Esophagus squamous epithelium (tissue), 4 donors: ENCODE data around the gene NEMP2.

Source experiments
- CTCF ChIP-seq, 6 experiments: fragments of 450-650 bp in 4 of 6; fragments of 200-600 bp in 2 of 6; sonication (generic) in 2 of 6; IDR thresholded peaks; one replicate each; pipeline ENCODE4 v1.5.1; 2016 to 2019; ENCODE audit warnings: antibody characterized with exemption in 6 of 6, mild to moderate bottlenecking in 4 of 6, moderate library complexity in 4 of 6
- POLR2A ChIP-seq, 4 donors: fragments of 450-650 bp; IDR thresholded peaks; one replicate each; pipeline ENCODE4 v1.6.1; 2017; ENCODE audit warnings: antibody characterized with exemption in 4 of 4, mild to moderate bottlenecking in 4 of 4, moderate library complexity in 3 of 4

DNA sequence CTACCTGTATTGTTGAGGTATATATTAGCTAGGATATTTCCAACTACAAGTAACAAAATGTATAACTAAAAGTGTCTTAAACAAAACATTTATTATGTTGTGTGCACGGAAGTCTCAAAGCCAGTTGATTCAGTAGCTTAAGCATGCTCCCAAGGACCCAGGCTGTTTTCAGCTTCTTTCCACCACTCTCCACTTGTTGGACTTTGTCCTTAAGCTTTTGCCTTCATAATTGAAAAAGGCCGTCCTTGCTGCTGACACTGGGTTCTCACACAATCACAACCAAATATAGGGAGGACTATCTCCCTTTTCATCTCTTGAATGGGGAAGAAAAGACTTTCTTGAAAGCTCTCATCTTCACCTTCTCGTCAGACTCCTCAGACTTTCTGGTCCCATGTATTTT, 12.2 kb upstream of the NEMP2 start:
- TF ChIP-seq CTCF (IDR thresholded peaks at IDR 0.05) (no peak), POLR2A (IDR thresholded peaks at IDR 0.05) (no peak)
